ENCODE results near the gene EGF. TPM values are rescaled to one million over a fixed set of nuclear protein-coding genes. Genes with fewer than 3 reads are reported as not detected.
"Not testable (repeated sequence)": the region's sequence is repeated elsewhere in the genome, so short reads cannot be mapped to it uniquely, and the experiment has no call there.

The EGF gene
- total RNA-seq, 3 donors from 2014 or later: 12.5 to 15.5 TPM; not detected in 1

DNA sequence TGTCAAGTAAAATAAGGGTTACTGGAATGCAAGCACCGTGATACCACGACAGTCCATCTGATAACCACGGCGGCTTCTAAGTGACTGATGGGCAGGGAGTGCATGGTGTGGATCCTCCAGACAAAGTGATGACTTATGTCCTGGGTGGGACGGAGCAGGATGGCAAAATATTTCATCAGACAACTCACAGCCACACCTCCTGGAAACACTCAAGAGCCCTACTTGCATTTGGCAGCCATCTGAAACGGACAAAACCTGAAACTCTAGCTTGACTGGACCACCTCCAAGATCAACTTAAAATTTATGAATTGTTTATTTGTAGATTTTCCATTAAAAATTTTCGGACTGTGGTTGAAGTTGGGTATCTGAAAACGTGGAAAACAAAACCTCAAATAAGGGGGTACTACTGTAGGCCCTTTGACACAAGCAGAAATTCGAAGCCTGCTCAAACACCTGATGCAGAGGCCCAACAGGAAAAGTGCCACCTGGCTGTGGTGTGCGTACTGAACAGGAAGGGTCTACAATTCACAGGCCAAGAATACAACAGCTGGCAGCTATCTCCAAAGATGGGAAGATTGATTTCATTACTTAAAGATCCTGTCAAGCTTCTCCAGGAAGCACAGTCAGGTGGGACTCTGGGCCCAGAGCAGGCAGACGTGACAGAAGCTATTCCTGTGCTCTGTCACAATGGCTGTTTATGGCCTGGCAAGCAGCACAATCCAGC lies 38.7 kb upstream of the EGF start:
- TF ChIP-seq POLR2AphosphoS5 (IDR thresholded peaks at IDR 0.05): no peak
- TF ChIP-seq, protein P1, sequence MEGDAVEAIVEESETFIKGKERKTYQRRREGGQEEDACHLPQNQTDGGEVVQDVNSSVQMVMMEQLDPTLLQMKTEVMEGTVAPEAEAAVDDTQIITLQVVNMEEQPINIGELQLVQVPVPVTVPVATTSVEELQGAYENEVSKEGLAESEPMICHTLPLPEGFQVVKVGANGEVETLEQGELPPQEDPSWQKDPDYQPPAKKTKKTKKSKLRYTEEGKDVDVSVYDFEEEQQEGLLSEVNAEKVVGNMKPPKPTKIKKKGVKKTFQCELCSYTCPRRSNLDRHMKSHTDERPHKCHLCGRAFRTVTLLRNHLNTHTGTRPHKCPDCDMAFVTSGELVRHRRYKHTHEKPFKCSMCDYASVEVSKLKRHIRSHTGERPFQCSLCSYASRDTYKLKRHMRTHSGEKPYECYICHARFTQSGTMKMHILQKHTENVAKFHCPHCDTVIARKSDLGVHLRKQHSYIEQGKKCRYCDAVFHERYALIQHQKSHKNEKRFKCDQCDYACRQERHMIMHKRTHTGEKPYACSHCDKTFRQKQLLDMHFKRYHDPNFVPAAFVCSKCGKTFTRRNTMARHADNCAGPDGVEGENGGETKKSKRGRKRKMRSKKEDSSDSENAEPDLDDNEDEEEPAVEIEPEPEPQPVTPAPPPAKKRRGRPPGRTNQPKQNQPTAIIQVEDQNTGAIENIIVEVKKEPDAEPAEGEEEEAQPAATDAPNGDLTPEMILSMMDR (IDR thresholded peaks at IDR 0.05): no peak
- TF ChIP-seq POLR2A (IDR thresholded peaks at IDR 0.05): no peak
- intact Hi-C loops (cut with DNase I; ENCODE audit: low total_unique reads): no loop called here
- Histone ChIP-seq H3K9me3 (no peaks in the 10 kb centered on the region), H3K36me3 (no peaks in the 10 kb centered on the region), H3K4me3 (no peak overlapping the region), H3K27ac (peak overlapping the region in 1 of 2 donors; percentile 38), H3K27me3 (no peaks in the 10 kb centered on the region), H3K4me1 (no peaks in the 10 kb centered on the region)
- DNase-seq (ENCODE audit: low spot score in 2 of 2): no peak

DNA sequence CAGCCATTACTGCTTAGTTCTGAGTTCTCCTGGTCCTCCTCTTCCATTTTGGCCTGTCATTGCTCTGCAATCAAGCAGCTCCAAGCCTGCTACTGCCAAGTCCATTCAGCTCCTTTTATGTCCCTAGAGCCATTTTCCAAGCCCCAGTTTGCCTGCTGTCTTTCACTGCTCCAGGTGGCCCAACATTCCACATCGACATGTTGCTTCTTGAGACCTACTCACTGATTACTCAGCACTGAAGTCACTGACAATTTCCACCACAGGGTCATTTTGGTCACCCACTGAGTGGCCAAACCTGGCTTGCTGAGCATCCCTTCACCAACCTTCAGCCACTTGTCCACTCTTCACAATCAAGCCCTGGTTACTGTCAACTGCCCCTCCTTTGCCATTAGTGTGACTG lies 37.6 kb upstream of the EGF start:
- Histone ChIP-seq H3K27me3 (no peaks in the 10 kb centered on the region), H3K27ac (no peak overlapping the region), H3K4me1 (no peaks in the 10 kb centered on the region), H3K4me3 (no peak overlapping the region), H3K9me3 (no peaks in the 10 kb centered on the region), H3K36me3 (no peaks in the 10 kb centered on the region)
- intact Hi-C loops (cut with DNase I; ENCODE audit: low total_unique reads): no loop called here
- no peak for TF ChIP-seq POLR2A (IDR thresholded peaks at IDR 0.05)
- TF ChIP-seq POLR2AphosphoS5 (IDR thresholded peaks at IDR 0.05): no peak
- TF ChIP-seq, protein P1 (IDR thresholded peaks at IDR 0.05): no peak
- DNase-seq (ENCODE audit: low spot score in 2 of 2): no peak

DNA sequence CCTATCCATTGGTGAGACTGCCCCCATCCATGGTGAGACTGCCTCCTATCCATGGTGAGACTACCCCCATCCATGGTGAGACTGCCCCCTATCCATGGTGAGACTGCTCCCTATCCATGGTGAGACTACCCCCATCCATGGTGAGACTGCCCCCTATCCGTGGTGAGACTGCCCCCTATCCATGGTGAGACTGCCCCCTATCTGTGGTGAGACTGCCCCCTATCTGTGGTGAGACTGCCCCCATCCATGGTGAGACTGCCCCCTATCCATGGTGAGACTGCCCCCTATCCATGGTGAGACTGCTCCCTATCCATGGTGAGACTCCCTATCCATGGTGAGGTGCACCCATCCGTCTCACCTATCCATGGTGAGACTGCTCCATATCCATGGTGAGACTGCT lies 37.1 kb upstream of the EGF start:
- H3K4me3 ChIP-seq; intact Hi-C loops (cut with DNase I; ENCODE audit: low total_unique reads); H3K9me3 ChIP-seq; H3K27ac ChIP-seq; DNase-seq (ENCODE audit: low spot score in 2 of 2); H3K27me3 ChIP-seq; H3K4me1 ChIP-seq; H3K36me3 ChIP-seq: not testable (repeated sequence)

DNA sequence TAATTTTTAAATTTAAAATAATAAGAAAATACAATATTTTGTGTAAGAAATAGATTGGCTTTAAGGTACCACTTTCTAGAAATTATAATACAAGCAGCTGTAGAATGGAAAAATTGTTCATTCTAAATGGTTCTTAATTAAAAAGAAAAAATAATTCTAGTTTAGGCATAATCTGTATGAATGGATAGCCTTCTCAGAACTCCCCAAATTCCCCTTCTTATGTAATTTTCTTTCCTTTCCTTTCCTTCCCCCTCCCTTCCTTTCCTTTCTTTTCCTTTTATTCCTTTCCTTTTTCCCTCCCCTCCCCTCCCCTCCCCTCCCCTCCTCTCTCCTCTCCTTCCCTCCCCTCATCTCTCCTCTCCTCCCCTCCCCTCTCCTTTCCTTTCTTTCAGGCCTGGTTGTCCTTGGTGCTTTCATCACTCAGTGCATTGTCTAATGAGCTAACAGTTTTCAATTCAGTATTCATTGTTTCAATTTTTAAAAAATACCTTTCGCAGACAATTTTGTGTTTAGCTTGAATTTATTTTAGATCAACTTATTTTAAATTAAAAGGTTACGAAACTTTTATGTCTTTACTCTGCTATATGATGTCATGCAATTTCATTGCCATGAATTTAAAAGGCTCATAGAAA lies 35.9 kb upstream of the EGF start:
- Histone ChIP-seq H3K4me1 (no peaks in the 10 kb centered on the region), H3K36me3 (no peaks in the 10 kb centered on the region), H3K9me3 (no peaks in the 10 kb centered on the region), H3K27me3 (no peaks in the 10 kb centered on the region), H3K27ac (no peak overlapping the region), H3K4me3 (no peak overlapping the region)
- no peak for DNase-seq (ENCODE audit: low spot score in 2 of 2)
- intact Hi-C loops (cut with DNase I; ENCODE audit: low total_unique reads): no loop called here
- no peak for TF ChIP-seq POLR2A (IDR thresholded peaks at IDR 0.05)
- no peak for TF ChIP-seq POLR2AphosphoS5 (IDR thresholded peaks at IDR 0.05)
- TF ChIP-seq, protein P1 (IDR thresholded peaks at IDR 0.05): no peak

DNA sequence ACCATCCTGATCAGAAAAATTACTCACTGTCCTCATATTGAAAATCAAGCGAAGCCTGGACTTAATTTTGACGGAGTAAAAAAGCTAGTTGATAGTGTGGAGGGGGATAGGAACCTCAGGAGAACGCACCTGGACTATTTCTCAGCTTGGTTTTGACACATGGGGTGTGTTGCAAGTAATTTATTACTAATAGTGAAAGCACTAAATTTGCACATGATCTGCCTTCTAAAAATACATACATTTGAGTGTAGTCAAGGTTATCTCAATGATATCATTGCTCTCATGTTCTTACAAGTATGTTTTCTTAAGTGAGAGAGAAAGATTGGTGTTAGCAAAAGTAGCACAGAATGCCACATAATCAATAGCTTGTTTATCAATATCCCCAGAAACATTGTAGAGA lies 35.3 kb upstream of the EGF start:
- no peak overlapping the region for H3K27ac ChIP-seq
- TF ChIP-seq POLR2A (IDR thresholded peaks at IDR 0.05) (no peak), POLR2AphosphoS5 (IDR thresholded peaks at IDR 0.05) (no peak)
- TF ChIP-seq, protein P1 (IDR thresholded peaks at IDR 0.05): no peak
- intact Hi-C loops (cut with DNase I; ENCODE audit: low total_unique reads): no loop called here
- DNase-seq (ENCODE audit: low spot score in 2 of 2): no peak
- H3K36me3 ChIP-seq: no peaks in the 10 kb centered on the region
- no peaks in the 10 kb centered on the region for H3K4me1 ChIP-seq
- H3K4me3 ChIP-seq: no peak overlapping the region
- H3K9me3 ChIP-seq: no peaks in the 10 kb centered on the region
- H3K27me3 ChIP-seq: no peaks in the 10 kb centered on the region
